ENCODE results near the gene ARHGAP44.

DNA sequence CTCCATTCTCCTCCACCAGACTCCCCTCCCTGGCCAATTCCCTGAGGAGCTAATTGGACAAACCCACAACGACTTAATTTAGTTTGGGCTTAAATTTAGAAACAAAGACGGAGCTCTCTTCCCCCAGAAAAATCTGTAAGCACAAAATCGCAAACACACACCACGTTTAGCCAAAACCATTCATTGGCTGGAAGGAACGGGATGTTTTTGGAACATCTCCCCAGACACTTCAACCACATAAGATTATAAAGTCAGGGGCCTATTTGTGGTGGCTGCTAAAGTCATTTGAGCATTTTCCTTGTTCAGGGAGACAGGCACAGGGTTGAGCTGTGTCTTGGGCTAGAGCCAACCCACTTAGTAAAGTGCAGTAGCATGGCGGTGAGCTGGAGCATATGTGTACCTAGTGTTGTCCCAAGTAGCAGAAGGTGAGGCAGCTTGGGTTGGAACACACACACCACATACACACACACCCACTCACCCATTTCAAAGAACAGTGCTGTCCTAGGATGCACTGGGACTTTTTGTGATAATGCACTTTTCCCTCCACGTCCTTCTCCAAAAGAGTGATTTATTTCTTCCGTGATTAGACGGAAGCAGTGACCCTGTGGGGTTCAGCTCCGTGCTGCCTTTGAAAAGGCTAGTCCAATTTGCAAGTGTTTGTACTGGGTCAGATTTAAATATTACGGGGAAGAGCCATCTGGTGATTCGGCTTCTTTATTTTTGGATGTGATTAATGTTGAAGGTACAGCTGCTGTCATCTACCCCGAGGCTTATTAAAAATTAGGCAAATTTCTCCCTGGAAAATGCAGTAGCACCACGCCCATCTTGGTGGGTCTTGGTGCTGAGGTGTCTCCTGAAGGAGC is 196.4 kb downstream of the ARHGAP44 start:
- TF ChIP-seq CTCF (IDR thresholded peaks at IDR 0.05; ENCODE audit: low read depth, low read length) (no peak), EZH2phosphoT487 (IDR thresholded peaks at IDR 0.05; ENCODE audit: low read depth) (no peak)
